Caki2 (cell line): ENCODE results near the gene SRF. TPM values are rescaled to one million over a fixed set of nuclear protein-coding genes. Genes with fewer than 3 reads are reported as not detected.
"Not testable (repeated sequence)": the region's sequence is repeated elsewhere in the genome, so short reads cannot be mapped to it uniquely, and the experiment has no call there.

Source experiments
- DNase-seq: peaks from one replicate; pipeline ENCODE4 v3.0.0-alpha.2; 2015; ENCODE audit warnings: low read depth
- in situ Hi-C: cut with HindIII; loops from 2 replicates; pipeline ENCODE4 v1.10.0; 2016; ENCODE audit warnings: low sequenced_read_pairs, low pct_unique_long_range_greater_than_20kb, mixed read lengths
- total RNA-seq: library from RNA; depleted of rRNA; stranded (reverse); fragments of >200 nt; shearing (Covaris generic); gene quantifications from 2 replicates; pipeline ENCODE4 v1.2.3, GENCODE V29; 2014; ENCODE audit warnings: low replicate concordance; rRNA removed

Gene SRF
- total RNA-seq: 16.4 and 26.1 TPM in 2 replicates

GRCh38 chr6:43170931-43171706, at the start of gene SRF:
Gene SRF (plus strand): TSS chr6:43171269. CDS start chr6:43171657, 388 bp downstream.
- DNase-seq: peak; percentile 100
- in situ Hi-C loops: no loop called here

GRCh38 chr6:43122146-43122545, 48.9 kb upstream of the SRF start:
- DNase-seq: no peak
- in situ Hi-C loops: no loop called here

- in situ Hi-C loops: no loop called here
These were observed 47.4 kb upstream of the SRF start for GRCh38 chr6:43123461-43124314.

GRCh38 chr6:43124481-43124880, 46.6 kb upstream of the SRF start:
- in situ Hi-C loops: no loop called here
- no peak for DNase-seq

More at GRCh38 chr6:43123461-43124314, 47.4 kb upstream of the SRF start:
- DNase-seq: no peak

- in situ Hi-C loops: no loop called here
- no peak for DNase-seq
These were observed 46.0 kb upstream of the SRF start for GRCh38 chr6:43125119-43125518.

- in situ Hi-C loops: no loop called here
These were observed 45.5 kb upstream of the SRF start for GRCh38 chr6:43125555-43125954.

GRCh38 chr6:43127180-43127579, 43.9 kb upstream of the SRF start:
- no peak for DNase-seq
- in situ Hi-C loops: no loop called here

More at GRCh38 chr6:43125555-43125954, 45.5 kb upstream of the SRF start:
- DNase-seq: no peak

GRCh38 chr6:43127877-43128276, 43.2 kb upstream of the SRF start:
- in situ Hi-C loops: no loop called here

GRCh38 chr6:43128926-43129325, 42.1 kb upstream of the SRF start:
- in situ Hi-C loops: no loop called here

More at GRCh38 chr6:43127877-43128276, 43.2 kb upstream of the SRF start:
- DNase-seq: no peak

GRCh38 chr6:43129434-43130194, 41.5 kb upstream of the SRF start:
- in situ Hi-C loops: no loop called here
- peak; percentile 17 for DNase-seq

More at GRCh38 chr6:43128926-43129325, 42.1 kb upstream of the SRF start:
- no peak for DNase-seq

GRCh38 chr6:43130429-43130828, 40.6 kb upstream of the SRF start:
- in situ Hi-C loops: no loop called here
- no peak for DNase-seq

GRCh38 chr6:43131379-43131778, 39.7 kb upstream of the SRF start:
- in situ Hi-C loops: not testable (repeated sequence)

GRCh38 chr6:43138267-43138666, 32.8 kb upstream of the SRF start:
- in situ Hi-C loops: no loop called here
- no peak for DNase-seq

More at GRCh38 chr6:43131379-43131778, 39.7 kb upstream of the SRF start:
- not testable (repeated sequence) for DNase-seq

- in situ Hi-C loops, DNase-seq: not testable (repeated sequence)
These were observed 31.1 kb upstream of the SRF start for GRCh38 chr6:43139973-43140372.

- in situ Hi-C loops: no loop called here
- DNase-seq: no peak
These were observed 29.4 kb upstream of the SRF start for GRCh38 chr6:43141644-43142043.

- in situ Hi-C loops: no loop called here
- no peak for DNase-seq
These were observed 29.0 kb upstream of the SRF start for GRCh38 chr6:43142101-43142500.

- peak; percentile 77 for DNase-seq
- in situ Hi-C loops: no loop called here
These were observed 27.6 kb upstream of the SRF start for GRCh38 chr6:43143235-43144128.
